T47D (cell line): ENCODE measurements around the gene TMPRSS7.
A peak's percentile ranks its signal among the peaks of the same experiment; 100 is the strongest.

Source experiments
- DNase-seq, 2 experiments: peaks; one replicate each; pipeline versions ENCODE4 v3.0.0 to v3.0.0-alpha.2; 2011 to 2012; ENCODE audit warnings: low read depth in 1 of 2, low spot score in 1 of 2
- JUND ChIP-seq: IDR thresholded peaks from 2 replicates; pipeline ENCODE4 v1.6.1; 2012; ENCODE audit warnings: low read depth
- in situ Hi-C: cut with HindIII; loops from 2 replicates; pipeline ENCODE4 v1.10.0; 2016; ENCODE audit warnings: low sequenced_read_pairs, low pct_unique_long_range_greater_than_20kb

Gene TMPRSS7

GRCh38 chr3:112097378-112097777, 62.8 kb downstream of the TMPRSS7 start:
- in situ Hi-C loops: no loop called here
- TF ChIP-seq JUND: no peak
- DNase-seq: peak in 1 of 2 experiments; percentile 88

GRCh38 chr3:112101916-112102315, 67.4 kb downstream of the TMPRSS7 start:
- DNase-seq: peak in 1 of 2 experiments; percentile 60
- in situ Hi-C loops: no loop called here
- no peak for TF ChIP-seq JUND

GRCh38 chr3:112104774-112105173, 70.2 kb downstream of the TMPRSS7 start:
- in situ Hi-C loops: no loop called here
- TF ChIP-seq JUND: no peak

GRCh38 chr3:112109322-112109721, 74.8 kb downstream of the TMPRSS7 start:
- no peak for TF ChIP-seq JUND
- in situ Hi-C loops: no loop called here
- peak in 1 of 2 experiments; percentile 54 for DNase-seq

More at GRCh38 chr3:112104774-112105173, 70.2 kb downstream of the TMPRSS7 start:
- no peak for DNase-seq

DNA sequence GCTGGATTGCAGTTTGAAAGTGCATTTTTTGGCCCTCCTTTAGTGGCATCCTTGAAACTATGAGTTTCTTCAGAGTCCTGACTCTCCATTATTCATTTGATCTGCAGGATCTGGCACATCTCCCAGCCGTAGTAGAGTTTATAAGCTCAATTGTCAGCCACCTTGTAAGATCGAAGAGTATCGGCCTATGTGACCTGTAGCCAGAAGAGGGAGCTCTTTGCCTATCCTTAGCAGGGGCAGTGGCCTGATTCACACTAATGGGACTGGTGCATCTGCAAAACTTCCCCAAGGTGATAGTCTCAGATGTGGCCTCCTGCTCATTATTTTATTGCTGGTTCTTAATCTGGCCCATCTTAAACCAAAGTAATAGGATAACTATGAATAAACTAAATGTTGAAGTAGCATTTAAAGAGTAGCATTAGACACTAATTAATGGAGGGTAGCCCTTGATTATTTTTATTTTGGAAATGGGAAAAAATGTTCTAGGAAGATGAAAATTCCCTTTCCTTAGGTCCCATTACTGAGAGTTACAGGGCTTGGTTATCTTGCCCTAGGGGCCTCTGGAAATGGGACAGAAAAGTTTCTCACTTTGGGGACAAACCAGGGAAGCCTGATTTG, 77.4 kb downstream of the TMPRSS7 start:
- in situ Hi-C loops: no loop called here
- TF ChIP-seq JUND: no peak
- DNase-seq: peak in 1 of 2 experiments; percentile 77

DNA sequence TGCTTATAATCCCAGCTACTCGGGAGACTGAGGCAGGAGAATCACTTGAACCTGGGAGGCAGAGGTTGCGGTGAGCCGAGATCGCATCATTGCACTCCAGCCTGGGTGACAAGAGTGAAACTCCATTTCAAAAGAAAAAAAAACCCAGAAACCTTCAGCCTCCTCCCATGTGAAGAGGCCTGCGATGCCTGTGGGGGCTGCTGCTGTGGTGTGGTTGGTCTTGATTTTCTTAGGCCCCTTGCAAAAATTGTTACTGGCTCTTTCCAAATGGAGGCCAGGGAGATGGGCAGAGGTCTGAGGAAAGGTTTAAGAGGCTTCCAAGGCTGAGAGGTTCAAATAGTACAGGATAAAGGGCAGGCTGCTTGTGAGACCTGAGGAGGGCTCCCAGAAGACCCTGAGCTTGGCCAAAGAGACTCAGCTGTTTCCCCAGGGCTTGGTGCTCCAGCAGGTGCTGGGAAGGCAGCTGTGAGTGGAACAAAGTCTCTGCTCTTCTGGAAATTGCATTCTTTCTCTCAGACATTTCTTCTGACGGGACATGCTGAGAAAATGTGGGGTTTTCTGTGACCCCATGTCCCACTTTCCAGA, 80.1 kb downstream of the TMPRSS7 start:
- in situ Hi-C loops: no loop called here
- no peak for TF ChIP-seq JUND
- DNase-seq: no peak

DNA sequence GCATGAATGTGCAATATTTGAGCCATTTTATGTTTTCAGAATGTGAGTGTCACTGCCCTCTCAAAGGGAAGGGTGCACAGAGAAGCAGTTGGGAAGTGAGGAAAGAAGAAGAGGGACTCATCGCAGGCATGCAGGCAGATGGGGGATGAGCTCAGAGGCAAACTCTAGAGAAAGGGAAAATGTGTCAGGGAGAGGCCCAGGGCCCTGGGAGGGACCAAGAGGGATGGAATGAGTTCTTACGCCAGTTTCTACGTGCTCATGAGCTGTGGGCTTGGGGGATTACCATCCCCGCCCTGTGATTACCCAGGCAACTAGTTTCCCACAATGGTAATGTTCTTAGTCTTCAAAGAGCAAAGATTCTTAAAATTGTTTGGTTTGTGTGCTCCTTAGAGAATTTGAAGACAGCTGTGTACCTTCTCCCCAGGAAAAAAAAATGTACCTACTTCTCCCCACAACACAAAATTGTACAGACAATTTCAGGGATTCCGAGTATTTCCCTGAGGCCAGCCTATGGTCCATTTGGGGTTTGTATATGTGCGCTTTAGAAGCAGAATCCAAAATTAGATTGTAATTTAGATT, 80.7 kb downstream of the TMPRSS7 start:
- in situ Hi-C loops: no loop called here
- DNase-seq: no peak
- no peak for TF ChIP-seq JUND

GRCh38 chr3:112115806-112116383, 81.4 kb downstream of the TMPRSS7 start:
- DNase-seq: no peak
- no peak for TF ChIP-seq JUND
- in situ Hi-C loops: no loop called here

DNA sequence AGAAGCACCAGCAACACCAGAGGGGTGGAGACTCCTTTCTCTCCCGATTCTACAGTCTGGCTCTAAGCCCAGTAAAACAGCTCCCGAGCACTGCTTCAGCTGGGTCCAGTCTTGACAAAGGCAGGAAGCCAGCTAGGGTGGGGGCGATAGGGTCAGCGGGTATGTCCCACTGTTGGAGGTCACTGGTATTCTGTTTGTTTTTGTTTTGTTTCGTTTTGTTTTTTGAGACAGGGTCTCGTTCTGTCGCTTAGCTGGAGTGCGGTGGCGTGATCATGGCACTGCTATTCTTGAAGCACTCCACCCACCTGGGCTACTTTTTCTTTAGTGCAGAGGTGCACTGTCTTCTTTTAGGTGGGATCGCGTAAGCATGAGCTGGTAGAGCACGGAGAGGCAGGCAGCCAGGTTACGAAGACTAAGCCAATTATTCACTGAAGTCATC, 82.2 kb downstream of the TMPRSS7 start:
- in situ Hi-C loops: no loop called here
- DNase-seq: no peak
- TF ChIP-seq JUND: no peak

- TF ChIP-seq JUND: no peak
- in situ Hi-C loops: no loop called here
- no peak for DNase-seq
These were observed 82.9 kb downstream of the TMPRSS7 start for GRCh38 chr3:112117415-112117814.

GRCh38 chr3:112117841-112118571, 83.5 kb downstream of the TMPRSS7 start:
- in situ Hi-C loops: no loop called here
- DNase-seq: no peak
- no peak for TF ChIP-seq JUND

GRCh38 chr3:112119962-112120836, 85.7 kb downstream of the TMPRSS7 start:
- in situ Hi-C loops: no loop called here
- TF ChIP-seq JUND: no peak
- DNase-seq: no peak
